ENCODE data around the gene NPIPA3.
"Not testable (repeated sequence)": the region's sequence is repeated elsewhere in the genome, so short reads cannot be mapped to it uniquely, and the experiment has no call there.

The NPIPA3 gene

DNA sequence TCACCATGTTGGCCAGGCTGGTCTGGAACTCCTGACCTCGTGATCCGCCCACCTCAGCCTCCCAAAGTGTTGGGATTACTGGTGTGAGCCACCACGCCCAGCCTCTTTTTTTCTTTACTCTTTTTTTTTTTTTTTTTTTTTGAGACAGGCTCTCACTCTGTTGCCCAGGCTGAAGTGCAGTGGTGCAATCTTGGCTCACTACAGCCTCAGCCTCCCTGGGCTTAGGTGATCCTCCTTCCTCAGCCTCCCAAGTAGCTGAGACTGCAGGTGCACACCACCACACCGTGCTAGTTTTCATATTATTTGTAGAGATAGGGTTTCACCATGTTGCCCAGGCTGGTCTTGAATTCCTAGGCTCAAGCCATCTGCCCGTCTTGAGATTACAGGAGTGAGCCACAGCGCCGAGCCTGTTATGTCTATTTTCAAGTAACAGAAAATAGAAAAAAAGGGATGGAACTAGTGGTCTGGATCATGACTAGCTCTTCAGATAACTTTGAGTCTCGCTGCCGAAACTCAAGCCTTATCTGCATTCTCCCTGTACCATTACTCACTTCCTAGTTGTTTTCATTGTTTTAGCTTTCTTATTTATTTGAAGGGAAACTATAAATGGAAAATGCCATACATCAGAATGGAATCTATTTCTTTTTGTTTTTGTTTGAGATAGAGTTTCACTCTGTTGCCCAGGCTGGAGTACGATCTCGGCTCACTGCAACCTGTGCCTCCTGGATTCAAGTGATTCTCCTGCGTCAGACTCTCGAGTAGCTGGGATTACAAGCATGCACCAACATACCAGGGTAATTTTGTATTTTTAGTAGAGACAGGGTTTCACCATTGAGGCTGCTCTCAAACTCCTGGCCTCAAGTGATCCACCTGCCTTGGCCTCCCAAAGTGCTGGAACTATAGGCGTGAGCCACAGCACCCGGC lies 17.1 kb upstream of the NPIPA3 start:
- H3K27ac Mint-ChIP-seq; DNase-seq (ENCODE audit: low spot score); H3K4me3 Mint-ChIP-seq; H3K4me1 Mint-ChIP-seq (ENCODE audit: low read depth); H3K9me3 Mint-ChIP-seq; H3K27me3 Mint-ChIP-seq (ENCODE audit: low read depth); H3K36me3 Mint-ChIP-seq (ENCODE audit: low read depth): not testable (repeated sequence)

DNA sequence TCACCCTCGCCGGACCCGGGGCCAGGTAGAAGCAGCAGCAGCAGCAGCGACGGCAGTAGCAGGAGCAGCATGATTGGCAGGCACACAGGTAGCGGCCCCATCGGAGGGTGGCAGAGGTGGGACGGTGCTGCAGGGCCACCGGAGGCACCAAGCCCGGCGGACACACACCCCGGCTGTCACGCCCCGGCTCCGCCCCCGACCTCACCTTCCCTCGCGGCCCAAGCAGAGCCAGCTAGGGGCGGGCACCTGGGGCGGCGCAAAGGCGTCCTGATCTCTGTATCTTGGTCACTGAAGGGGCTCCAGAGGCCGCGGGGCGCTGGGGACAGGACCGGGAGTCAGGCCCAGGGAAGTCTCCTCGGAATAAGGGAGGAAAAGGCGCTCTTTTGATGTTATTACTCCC lies 9.1 kb upstream of the NPIPA3 start, which contains the start of gene PLA2G10:
PLA2G10 (minus strand) TSS at position 180 of the 400 bp plus-strand sequence; CDS start at position 101, 79 bp downstream.
- not testable (repeated sequence) for H3K4me1 Mint-ChIP-seq (ENCODE audit: low read depth); H3K36me3 Mint-ChIP-seq (ENCODE audit: low read depth); H3K27me3 Mint-ChIP-seq (ENCODE audit: low read depth); H3K4me3 Mint-ChIP-seq; H3K27ac Mint-ChIP-seq; H3K9me3 Mint-ChIP-seq; DNase-seq (ENCODE audit: low spot score)

DNA sequence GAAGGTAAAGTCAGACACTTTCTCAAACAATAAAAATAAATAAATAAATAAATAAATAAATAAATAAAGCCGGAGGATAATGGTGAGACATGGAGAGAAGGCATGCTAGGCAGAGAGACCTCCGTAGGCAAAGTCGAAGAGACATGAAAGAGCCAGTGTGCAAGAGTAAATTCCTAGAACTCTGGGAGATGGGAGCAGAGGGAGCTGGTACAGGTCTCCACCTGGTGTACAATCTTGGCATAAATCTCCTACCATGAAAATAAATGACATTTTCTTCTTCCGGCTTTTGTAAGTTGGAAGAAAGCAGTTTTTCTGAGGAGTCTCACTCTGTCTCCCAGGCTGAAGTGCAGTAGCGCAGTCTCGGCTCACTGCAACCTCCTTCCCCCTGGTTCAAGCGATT lies 1.4 kb upstream of the NPIPA3 start:
- H3K27me3 Mint-ChIP-seq (ENCODE audit: low read depth); H3K36me3 Mint-ChIP-seq (ENCODE audit: low read depth); H3K27ac Mint-ChIP-seq; H3K9me3 Mint-ChIP-seq; H3K4me1 Mint-ChIP-seq (ENCODE audit: low read depth); H3K4me3 Mint-ChIP-seq; DNase-seq (ENCODE audit: low spot score): not testable (repeated sequence)

DNA sequence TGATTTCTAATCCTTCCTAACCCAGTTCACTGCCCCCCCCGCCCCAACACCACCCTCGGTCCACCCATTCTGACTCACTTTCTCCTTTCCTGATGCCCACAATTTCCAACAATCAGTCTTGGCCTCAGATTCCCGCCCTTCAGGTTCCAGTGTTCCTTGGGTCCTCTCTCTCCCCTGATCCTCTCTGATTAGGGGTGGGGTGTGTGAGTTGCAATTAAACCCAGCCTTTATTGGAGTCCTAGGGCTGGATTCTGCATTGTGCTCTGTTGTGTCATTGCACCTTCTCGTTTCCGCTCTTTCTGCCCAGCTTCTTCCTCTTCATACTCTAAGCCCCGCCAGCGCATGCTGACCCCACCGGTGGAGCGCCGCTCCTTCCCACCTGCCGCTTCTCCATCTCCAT lies 539 bp upstream of the NPIPA3 start:
- not testable (repeated sequence) for H3K27me3 Mint-ChIP-seq (ENCODE audit: low read depth); H3K27ac Mint-ChIP-seq; H3K9me3 Mint-ChIP-seq; H3K4me3 Mint-ChIP-seq; H3K4me1 Mint-ChIP-seq (ENCODE audit: low read depth); H3K36me3 Mint-ChIP-seq (ENCODE audit: low read depth); DNase-seq (ENCODE audit: low spot score)

DNA sequence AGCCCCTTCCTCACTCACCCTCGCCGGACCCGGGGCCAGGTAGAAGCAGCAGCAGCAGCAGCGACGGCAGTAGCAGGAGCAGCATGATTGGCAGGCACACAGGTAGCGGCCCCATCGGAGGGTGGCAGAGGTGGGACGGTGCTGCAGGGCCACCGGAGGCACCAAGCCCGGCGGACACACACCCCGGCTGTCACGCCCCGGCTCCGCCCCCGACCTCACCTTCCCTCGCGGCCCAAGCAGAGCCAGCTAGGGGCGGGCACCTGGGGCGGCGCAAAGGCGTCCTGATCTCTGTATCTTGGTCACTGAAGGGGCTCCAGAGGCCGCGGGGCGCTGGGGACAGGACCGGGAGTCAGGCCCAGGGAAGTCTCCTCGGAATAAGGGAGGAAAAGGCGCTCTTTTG lies 30.0 kb downstream of the NPIPA3 start:
- not testable (repeated sequence) for H3K27me3 Mint-ChIP-seq (ENCODE audit: low read depth)

DNA sequence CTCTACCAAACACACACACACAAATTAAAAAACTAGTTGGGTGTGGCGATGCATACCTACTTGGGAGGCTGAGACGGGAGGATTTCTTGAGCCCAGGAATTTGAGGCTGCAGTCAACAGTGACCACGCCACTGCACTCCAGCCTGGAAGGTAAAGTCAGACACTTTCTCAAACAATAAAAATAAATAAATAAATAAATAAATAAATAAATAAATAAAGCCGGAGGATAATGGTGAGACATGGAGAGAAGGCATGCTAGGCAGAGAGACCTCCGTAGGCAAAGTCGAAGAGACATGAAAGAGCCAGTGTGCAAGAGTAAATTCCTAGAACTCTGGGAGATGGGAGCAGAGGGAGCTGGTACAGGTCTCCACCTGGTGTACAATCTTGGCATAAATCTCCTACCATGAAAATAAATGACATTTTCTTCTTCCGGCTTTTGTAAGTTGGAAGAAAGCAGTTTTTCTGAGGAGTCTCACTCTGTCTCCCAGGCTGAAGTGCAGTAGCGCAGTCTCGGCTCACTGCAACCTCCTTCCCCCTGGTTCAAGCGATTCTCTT lies 37.7 kb downstream of the NPIPA3 start:
- not testable (repeated sequence) for DNase-seq (ENCODE audit: low spot score); H3K9me3 Mint-ChIP-seq; H3K4me1 Mint-ChIP-seq (ENCODE audit: low read depth); H3K36me3 Mint-ChIP-seq (ENCODE audit: low read depth); H3K27me3 Mint-ChIP-seq (ENCODE audit: low read depth); H3K27ac Mint-ChIP-seq; H3K4me3 Mint-ChIP-seq

More for the DNA sequence above, 30.0 kb downstream of the NPIPA3 start:
- H3K36me3 Mint-ChIP-seq (ENCODE audit: low read depth); H3K9me3 Mint-ChIP-seq; H3K4me1 Mint-ChIP-seq (ENCODE audit: low read depth); DNase-seq (ENCODE audit: low spot score); H3K27ac Mint-ChIP-seq; H3K4me3 Mint-ChIP-seq: not testable (repeated sequence)

DNA sequence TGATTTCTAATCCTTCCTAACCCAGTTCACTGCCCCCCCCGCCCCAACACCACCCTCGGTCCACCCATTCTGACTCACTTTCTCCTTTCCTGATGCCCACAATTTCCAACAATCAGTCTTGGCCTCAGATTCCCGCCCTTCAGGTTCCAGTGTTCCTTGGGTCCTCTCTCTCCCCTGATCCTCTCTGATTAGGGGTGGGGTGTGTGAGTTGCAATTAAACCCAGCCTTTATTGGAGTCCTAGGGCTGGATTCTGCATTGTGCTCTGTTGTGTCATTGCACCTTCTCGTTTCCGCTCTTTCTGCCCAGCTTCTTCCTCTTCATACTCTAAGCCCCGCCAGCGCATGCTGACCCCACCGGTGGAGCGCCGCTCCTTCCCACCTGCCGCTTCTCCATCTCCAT lies 38.6 kb downstream of the NPIPA3 start:
- not testable (repeated sequence) for H3K27ac Mint-ChIP-seq; H3K4me3 Mint-ChIP-seq; H3K36me3 Mint-ChIP-seq (ENCODE audit: low read depth); DNase-seq (ENCODE audit: low spot score); H3K4me1 Mint-ChIP-seq (ENCODE audit: low read depth); H3K27me3 Mint-ChIP-seq (ENCODE audit: low read depth); H3K9me3 Mint-ChIP-seq

DNA sequence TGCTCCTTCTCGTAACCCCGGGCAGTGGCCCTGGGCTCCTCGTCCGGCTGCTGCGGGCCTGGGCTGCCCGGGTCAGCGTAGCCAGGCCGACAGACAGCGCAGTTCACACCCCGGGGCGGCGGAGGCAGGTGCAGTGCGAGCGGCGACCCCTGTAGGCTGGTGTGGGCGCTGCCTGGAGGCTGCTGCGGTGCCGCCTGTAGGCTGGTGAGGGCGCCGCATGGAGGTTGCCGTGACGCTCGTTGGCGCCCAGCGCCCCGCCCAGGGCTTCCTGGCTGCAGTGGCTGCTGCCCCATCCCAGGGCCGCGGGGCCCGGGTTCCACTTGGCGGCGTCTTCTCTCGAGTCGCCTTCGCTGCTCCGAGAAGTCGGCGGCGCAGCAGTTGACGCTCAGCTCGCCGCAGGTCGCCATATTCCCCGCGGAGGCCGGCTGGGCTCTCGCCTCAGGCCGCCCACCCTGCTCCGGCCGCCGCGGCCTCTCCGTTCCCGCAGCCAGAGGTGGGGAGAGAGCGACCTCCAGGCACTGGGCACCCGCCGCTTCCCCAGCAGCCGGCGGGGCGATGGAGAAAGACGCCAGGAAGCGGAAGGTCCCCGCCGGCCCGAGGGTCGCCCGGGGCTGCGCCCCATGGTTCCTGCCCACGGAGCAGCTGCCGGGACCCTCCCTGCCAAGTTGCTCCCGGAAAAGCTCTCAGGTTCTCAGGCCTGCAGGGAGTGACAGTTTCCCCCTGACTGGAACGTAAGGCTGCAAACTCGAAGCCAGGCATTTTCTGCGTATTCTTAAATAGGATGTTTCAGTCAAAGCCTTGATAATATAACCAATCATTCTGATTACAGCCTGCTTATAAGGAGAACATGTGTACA lies 39.3 kb downstream of the NPIPA3 start, which contains the start of gene NPIPA2:
NPIPA2 (plus strand) TSS at position 261 of the 856 bp plus-strand sequence. CDS start 5,533 bp downstream, outside the sequence.
- H3K36me3 Mint-ChIP-seq (ENCODE audit: low read depth); DNase-seq (ENCODE audit: low spot score); H3K27me3 Mint-ChIP-seq (ENCODE audit: low read depth); H3K9me3 Mint-ChIP-seq; H3K4me3 Mint-ChIP-seq; H3K4me1 Mint-ChIP-seq (ENCODE audit: low read depth); H3K27ac Mint-ChIP-seq: not testable (repeated sequence)

DNA sequence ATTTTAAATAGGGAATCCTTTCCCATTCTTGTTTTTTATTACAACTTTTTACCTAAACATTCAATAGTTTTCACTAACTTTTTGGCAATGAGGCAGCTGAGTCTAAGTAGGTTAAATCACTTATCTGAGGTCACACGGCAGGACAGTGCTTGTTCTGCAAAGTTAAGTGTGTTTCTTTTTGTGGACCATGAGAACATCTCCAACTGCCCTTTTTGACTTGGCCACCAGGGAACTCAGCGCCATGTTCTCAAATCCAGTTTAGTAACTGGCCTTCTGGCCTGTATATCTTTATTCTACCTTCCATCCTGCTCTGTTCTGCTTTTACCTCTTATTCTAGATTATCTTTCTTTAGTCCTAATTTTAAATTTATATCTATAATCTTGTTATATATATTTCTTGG lies 70.4 kb downstream of the NPIPA3 start:
- not testable (repeated sequence) for H3K4me1 Mint-ChIP-seq (ENCODE audit: low read depth); H3K9me3 Mint-ChIP-seq; H3K4me3 Mint-ChIP-seq; DNase-seq (ENCODE audit: low spot score); H3K27ac Mint-ChIP-seq; H3K36me3 Mint-ChIP-seq (ENCODE audit: low read depth); H3K27me3 Mint-ChIP-seq (ENCODE audit: low read depth)

DNA sequence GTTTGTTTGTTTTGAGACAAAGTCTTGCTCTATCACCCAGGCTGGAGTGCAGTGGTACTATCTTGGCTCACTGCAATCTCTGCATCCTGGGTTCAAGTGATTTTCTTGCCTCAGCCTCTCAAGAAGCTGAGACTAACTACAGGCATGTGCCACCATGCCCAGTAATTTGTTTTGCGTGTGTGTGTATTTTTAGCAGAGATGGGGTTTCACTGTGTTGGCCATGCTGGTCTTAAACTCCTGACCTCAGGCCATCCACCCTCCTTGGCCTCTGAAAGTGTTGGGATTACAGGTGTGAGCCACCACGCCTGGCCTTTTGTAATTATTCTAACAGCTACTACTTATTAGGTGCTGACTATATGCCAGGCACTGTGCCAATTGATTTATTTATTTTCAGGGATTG lies 72.4 kb downstream of the NPIPA3 start:
- H3K36me3 Mint-ChIP-seq (ENCODE audit: low read depth); H3K27me3 Mint-ChIP-seq (ENCODE audit: low read depth); H3K27ac Mint-ChIP-seq; H3K4me1 Mint-ChIP-seq (ENCODE audit: low read depth); H3K9me3 Mint-ChIP-seq; DNase-seq (ENCODE audit: low spot score); H3K4me3 Mint-ChIP-seq: not testable (repeated sequence)
